Erythroblast (primary cell): ENCODE results near the gene DPYSL4.

Source experiments
- GATA1 ChIP-seq: IDR thresholded peaks from 2 replicates; pipeline ENCODE4 v1.6.1; 2011; ENCODE audit warnings: low read depth, mild to moderate bottlenecking, control low read depth, low read length, moderate library complexity
- POLR2A ChIP-seq: IDR thresholded peaks from 2 replicates; pipeline ENCODE4 v1.6.1; 2011; ENCODE audit warnings: mild to moderate bottlenecking, low read length

DNA sequence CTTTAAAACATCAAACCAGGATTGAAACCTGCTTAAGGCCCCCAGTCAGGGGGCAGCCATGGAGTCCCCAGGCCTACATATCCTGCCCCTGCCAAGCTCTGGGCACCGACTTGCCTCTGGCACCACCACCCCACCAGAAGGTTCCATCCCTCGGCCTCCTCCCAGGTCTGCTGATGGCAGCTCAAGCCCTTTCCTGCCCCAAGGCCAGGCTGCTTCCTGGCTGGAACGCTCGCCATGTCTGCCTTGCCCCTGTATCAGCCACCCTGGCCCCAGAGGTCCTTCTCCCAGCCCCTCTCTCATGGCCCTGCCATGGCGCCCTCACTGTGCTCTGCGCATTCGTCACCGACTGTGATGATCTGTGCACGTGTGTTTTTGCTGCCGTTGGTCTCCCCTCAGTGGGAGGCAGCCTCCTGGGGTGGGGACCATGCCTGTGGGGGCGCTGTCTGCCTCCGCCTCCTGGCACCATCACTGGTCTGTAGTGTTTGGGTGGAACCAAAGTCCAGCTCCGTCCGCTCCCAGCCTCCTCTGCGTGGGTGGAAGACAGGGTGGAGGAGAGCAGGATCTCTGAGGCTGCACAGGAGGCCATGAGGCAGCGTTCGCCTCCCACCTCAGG, 3.2 kb downstream of the DPYSL4 start:
- TF ChIP-seq POLR2A (no peak), GATA1 (no peak)
